Endodermal cell (in vitro differentiated cells): ENCODE data around the gene EXOC1L. TPM values are rescaled to one million over a fixed set of nuclear protein-coding genes. Genes with fewer than 3 reads are reported as not detected.
A peak's percentile ranks its signal among the peaks of the same experiment; 100 is the strongest.

Source experiments
- DNase-seq: peaks from one replicate; pipeline ENCODE4 v3.0.0-alpha.2; 2017
- H3K27ac ChIP-seq: 2 replicates; pipeline ENCODE4 v1.5.1; 2013; ENCODE audit warnings: mild to moderate bottlenecking, low read depth, low read length, moderate library complexity
- H3K27me3 ChIP-seq: 2 replicates; pipeline ENCODE4 v1.6.1; 2013; ENCODE audit warnings: mild to moderate bottlenecking, low read length, moderate library complexity; ENCODE audit not compliant: insufficient read depth, control insufficient read depth, poor library complexity, severe bottlenecking
- H3K36me3 ChIP-seq: 2 replicates; pipeline ENCODE4 v1.7.0; 2013; ENCODE audit warnings: mild to moderate bottlenecking, low read length, moderate library complexity; ENCODE audit not compliant: control insufficient read depth, insufficient read depth
- H3K4me1 ChIP-seq: one replicate; pipeline ENCODE4 v1.7.0; 2013; ENCODE audit warnings: low read length; ENCODE audit not compliant: control insufficient read depth, insufficient read depth
- H3K4me3 ChIP-seq: 2 replicates; pipeline ENCODE4 v1.5.1; 2013; ENCODE audit warnings: mild to moderate bottlenecking, low read length, moderate library complexity
- H3K9ac ChIP-seq: 2 replicates; pipeline ENCODE4 v1.6.1; 2013; ENCODE audit warnings: mild to moderate bottlenecking, low read length, moderate library complexity; ENCODE audit not compliant: poor library complexity, severe bottlenecking; ENCODE audit errors: extremely low read depth
- H3K9me3 ChIP-seq: 2 replicates; pipeline ENCODE4 v1.6.1; 2013; ENCODE audit warnings: mild to moderate bottlenecking, low read length, moderate library complexity; ENCODE audit not compliant: control insufficient read depth
- H3K27ac Mint-ChIP-seq: 2 replicates; pipeline ENCODE4 v1.8.0; 2020; ENCODE audit warnings: mixed read lengths
- H3K27me3 Mint-ChIP-seq: 2 replicates; pipeline ENCODE4 v1.8.0; 2021; ENCODE audit warnings: mild to moderate bottlenecking, mixed read lengths; ENCODE audit not compliant: insufficient read depth
- H3K36me3 Mint-ChIP-seq: 2 replicates; pipeline ENCODE4 v1.8.0; 2020; ENCODE audit warnings: low read depth, mixed read lengths
- H3K4me1 Mint-ChIP-seq: 2 replicates; pipeline ENCODE4 v1.8.0; 2020; ENCODE audit warnings: mixed read lengths
- H3K4me3 Mint-ChIP-seq: 2 replicates; pipeline ENCODE4 v1.8.0; 2020; ENCODE audit warnings: mild to moderate bottlenecking, moderate library complexity, mixed read lengths
- H3K9me3 Mint-ChIP-seq: 2 replicates; pipeline ENCODE4 v1.8.0; 2020; ENCODE audit warnings: mild to moderate bottlenecking, mixed read lengths
- WGBS, 2 experiments: methylation state at CpG; one replicate each; pipeline versions ENCODE4 v1.1.5 to v1.1.7; 2013; ENCODE audit warnings: missing lambda C conversion rate in 2 of 2, mixed read lengths in 1 of 2; ENCODE audit not compliant: insufficient coverage in 1 of 2, insufficient read length in 1 of 2; 5-methylcytosine and 5-hydroxymethylcytosine counted together
- total RNA-seq, 2 donors: library from RNA; stranded (reverse); fragmentation: NEBNext Ultra II Directional in 1 of 2; extraction: Animal tissue kit (Norgen Biotek cat#: 25700) in 1 of 2; gene quantifications; 2 replicates in 1 of 2; 3 replicates in 1 of 2; pipeline ENCODE4 v1.2.1, GENCODE V29; 2021
- TF ChIP-seq, protein P1 (sequence below): fragments of 200-600 bp; sonication (generic); conservative IDR thresholded peaks from 2 replicates; pipeline ENCODE4 v1.5.0; 2021; ENCODE audit warnings: antibody characterized with exemption, mild to moderate bottlenecking

Gene EXOC1L
- total RNA-seq, 2 donors from 2014 or later = not detected

DNA sequence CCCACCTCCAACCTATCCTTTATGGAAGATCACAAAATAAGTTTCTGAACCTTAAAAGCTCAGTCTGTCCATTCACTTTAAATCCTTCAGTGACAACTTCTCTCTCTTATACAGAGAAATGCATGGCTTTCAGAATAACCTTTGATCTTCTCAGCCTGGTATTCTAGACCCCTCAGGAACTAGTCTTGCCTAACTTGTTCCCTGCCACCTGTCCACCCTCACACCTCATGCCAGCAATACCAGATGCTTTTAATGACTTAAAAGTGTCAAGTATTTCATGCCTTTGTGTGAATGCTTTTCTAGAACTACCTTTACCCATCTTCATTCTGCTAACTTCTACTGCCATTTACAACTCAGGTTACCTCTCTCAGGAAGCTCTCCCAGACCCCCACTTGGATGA, 7.4 kb downstream of the EXOC1L start:
- no peaks in the 10 kb centered on the region for H3K9me3 Mint-ChIP-seq
- H3K4me3 ChIP-seq = no peak overlapping the region
- no peaks in the 10 kb centered on the region for H3K4me1 ChIP-seq
- no peaks in the 10 kb centered on the region for H3K36me3 ChIP-seq
- H3K9me3 ChIP-seq = no peaks in the 10 kb centered on the region
- no peak for DNase-seq
- no peaks in the 10 kb centered on the region for H3K4me1 Mint-ChIP-seq
- H3K36me3 Mint-ChIP-seq = no peaks in the 10 kb centered on the region
- peaks cover 9% of the 10 kb centered on the region for H3K27me3 Mint-ChIP-seq
- H3K4me3 Mint-ChIP-seq = no peak overlapping the region
- H3K27ac ChIP-seq = no peak overlapping the region
- TF ChIP-seq, protein P1, sequence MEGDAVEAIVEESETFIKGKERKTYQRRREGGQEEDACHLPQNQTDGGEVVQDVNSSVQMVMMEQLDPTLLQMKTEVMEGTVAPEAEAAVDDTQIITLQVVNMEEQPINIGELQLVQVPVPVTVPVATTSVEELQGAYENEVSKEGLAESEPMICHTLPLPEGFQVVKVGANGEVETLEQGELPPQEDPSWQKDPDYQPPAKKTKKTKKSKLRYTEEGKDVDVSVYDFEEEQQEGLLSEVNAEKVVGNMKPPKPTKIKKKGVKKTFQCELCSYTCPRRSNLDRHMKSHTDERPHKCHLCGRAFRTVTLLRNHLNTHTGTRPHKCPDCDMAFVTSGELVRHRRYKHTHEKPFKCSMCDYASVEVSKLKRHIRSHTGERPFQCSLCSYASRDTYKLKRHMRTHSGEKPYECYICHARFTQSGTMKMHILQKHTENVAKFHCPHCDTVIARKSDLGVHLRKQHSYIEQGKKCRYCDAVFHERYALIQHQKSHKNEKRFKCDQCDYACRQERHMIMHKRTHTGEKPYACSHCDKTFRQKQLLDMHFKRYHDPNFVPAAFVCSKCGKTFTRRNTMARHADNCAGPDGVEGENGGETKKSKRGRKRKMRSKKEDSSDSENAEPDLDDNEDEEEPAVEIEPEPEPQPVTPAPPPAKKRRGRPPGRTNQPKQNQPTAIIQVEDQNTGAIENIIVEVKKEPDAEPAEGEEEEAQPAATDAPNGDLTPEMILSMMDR = no peak
- peaks cover 9% of the 10 kb centered on the region for H3K27me3 ChIP-seq
- no peak overlapping the region for H3K27ac Mint-ChIP-seq
- H3K9ac ChIP-seq = no peak overlapping the region

DNA sequence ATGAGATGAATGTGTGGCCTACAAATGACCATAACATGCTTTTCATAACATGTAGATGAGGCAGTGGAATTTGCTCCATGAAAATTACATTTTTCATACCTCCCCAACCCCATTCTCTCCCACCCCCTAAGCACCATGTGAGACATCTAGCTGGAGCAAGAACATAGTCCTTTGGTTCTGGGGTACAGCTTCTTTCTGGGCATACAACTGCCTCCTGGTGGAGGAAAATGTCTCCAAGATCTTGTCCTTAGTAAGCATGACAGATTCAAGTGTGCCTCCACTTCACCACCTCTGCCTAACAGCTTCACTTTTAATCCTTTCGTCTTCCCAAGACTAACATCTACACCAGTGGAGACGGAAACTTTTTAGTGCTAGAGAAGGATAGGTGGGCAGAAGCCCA, 8.0 kb downstream of the EXOC1L start:
- WGBS, 2 experiments = 72 to 86% methylated on average over 2 of the region's 2 CpGs
- H3K9ac ChIP-seq = no peak overlapping the region

DNA sequence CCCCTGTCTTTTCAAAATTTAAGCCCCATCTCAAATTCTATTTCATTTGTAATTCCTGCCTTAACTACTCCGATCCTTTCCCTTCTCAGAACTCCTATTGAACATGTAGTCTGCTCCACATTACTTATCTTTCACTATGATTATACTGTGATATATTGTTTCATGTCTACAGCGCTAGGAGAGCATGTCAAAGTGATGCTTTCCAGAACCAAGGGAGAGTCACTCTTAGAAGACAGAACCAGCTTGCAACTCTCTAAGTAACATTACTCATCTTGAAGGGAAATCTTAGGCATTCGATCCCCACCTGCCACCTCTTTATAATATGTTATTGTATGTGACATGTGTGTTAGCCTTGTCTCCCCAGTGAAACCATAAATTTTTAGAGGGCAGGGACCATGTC, 10.5 kb downstream of the EXOC1L start:
- TF ChIP-seq, protein P1 = no peak
- H3K27me3 ChIP-seq = peaks cover 9% of the 10 kb centered on the region
- Mint-ChIP-seq H3K4me3 (no peak overlapping the region), H3K36me3 (no peaks in the 10 kb centered on the region), H3K4me1 (no peaks in the 10 kb centered on the region), H3K9me3 (no peaks in the 10 kb centered on the region), H3K27ac (no peak overlapping the region), H3K27me3 (peaks cover 9% of the 10 kb centered on the region)
- H3K9me3 ChIP-seq = no peaks in the 10 kb centered on the region
- no peak overlapping the region for H3K27ac ChIP-seq
- DNase-seq = no peak
- 86% methylated on average over 3 of the region's 3 CpGs; no CpG with 5 or more reads in 1 of the 2 experiments for WGBS, 2 experiments
- no peaks in the 10 kb centered on the region for H3K4me1 ChIP-seq
- H3K4me3 ChIP-seq = no peak overlapping the region
- no peak overlapping the region for H3K9ac ChIP-seq
- no peaks in the 10 kb centered on the region for H3K36me3 ChIP-seq

More for the DNA sequence above, 8.0 kb downstream of the EXOC1L start:
- no peaks in the 10 kb centered on the region for H3K9me3 ChIP-seq
- H3K36me3 ChIP-seq = no peaks in the 10 kb centered on the region
- peaks cover 9% of the 10 kb centered on the region for H3K27me3 ChIP-seq
- H3K4me3 ChIP-seq = no peak overlapping the region
- TF ChIP-seq, protein P1 = peak; percentile 51
- Mint-ChIP-seq H3K36me3 (no peaks in the 10 kb centered on the region), H3K27me3 (peaks cover 9% of the 10 kb centered on the region), H3K27ac (no peak overlapping the region), H3K4me1 (no peaks in the 10 kb centered on the region), H3K4me3 (no peak overlapping the region), H3K9me3 (no peaks in the 10 kb centered on the region)
- H3K27ac ChIP-seq = no peak overlapping the region
- no peaks in the 10 kb centered on the region for H3K4me1 ChIP-seq
- DNase-seq = no peak
